Inflammatory macrophage treated with lipopolysaccharide for 4 hours (primary cell): Measurements from ENCODE around the gene RPL4.

Experiments
- DNase-seq: peaks from one replicate; pipeline ENCODE4 v3.0.0-alpha.2; 2020

Gene RPL4

GRCh38 chr15:66454143-66454542 is 50.5 kb downstream of the RPL4 start:
- peak; percentile 83 for DNase-seq

GRCh38 chr15:66452971-66453580 is 51.6 kb downstream of the RPL4 start:
- DNase-seq = peak; percentile 42

- DNase-seq = no peak
Measured at GRCh38 chr15:66452420-66452819, 52.2 kb downstream of the RPL4 start.
